NCI-H1092 (cell line): ENCODE data around the gene TMEM229B.

Source experiments
- DNase-seq: peaks from one replicate; lab custom pipeline; 2025; lab: John Stamatoyannopoulos, UW

The TMEM229B gene

GRCh38 chr14:67487937-67488893, at the start of gene TMEM229B:
TMEM229B (minus strand) TSS chr14:67488721; CDS start chr14:67473923, 14,798 bp downstream.
- DNase-seq, result no peak

GRCh38 chr14:67537736-67538135, 49.2 kb upstream of the TMEM229B start:
- no peak for DNase-seq

- no peak for DNase-seq
Observed at GRCh38 chr14:67536087-67536486, 47.6 kb upstream of the TMEM229B start.

- peak; percentile 24 for DNase-seq
Observed at GRCh38 chr14:67533754-67534085, 45.2 kb upstream of the TMEM229B start.

GRCh38 chr14:67532998-67533753, 44.7 kb upstream of the TMEM229B start, which contains the start of gene PLEKHH1:
PLEKHH1 (plus strand) TSS chr14:67533290; CDS start chr14:67541868, 8,578 bp downstream.
- DNase-seq, result peak; percentile 73

- DNase-seq, result no peak
Observed at GRCh38 chr14:67532606-67532997, 44.1 kb upstream of the TMEM229B start.

- no peak for DNase-seq
Observed at GRCh38 chr14:67529947-67530935, 41.7 kb upstream of the TMEM229B start.

GRCh38 chr14:67528276-67528675, 39.8 kb upstream of the TMEM229B start:
- no peak for DNase-seq

GRCh38 chr14:67527756-67528155, 39.2 kb upstream of the TMEM229B start:
- DNase-seq, result no peak

- peak; percentile 22 for DNase-seq
Observed at GRCh38 chr14:67526676-67527459, 38.3 kb upstream of the TMEM229B start.

GRCh38 chr14:67526181-67526580, 37.7 kb upstream of the TMEM229B start:
- DNase-seq, result no peak

GRCh38 chr14:67525389-67525788, 36.9 kb upstream of the TMEM229B start:
- no peak for DNase-seq

GRCh38 chr14:67524634-67524963, 36.1 kb upstream of the TMEM229B start:
- DNase-seq, result no peak

- DNase-seq, result no peak
Observed at GRCh38 chr14:67523764-67524633, 35.5 kb upstream of the TMEM229B start.

GRCh38 chr14:67522270-67522669, 33.7 kb upstream of the TMEM229B start:
- no peak for DNase-seq

GRCh38 chr14:67520482-67520881, 32.0 kb upstream of the TMEM229B start:
- no peak for DNase-seq

GRCh38 chr14:67519406-67519805, 30.9 kb upstream of the TMEM229B start:
- no peak for DNase-seq

GRCh38 chr14:67517083-67517482, 28.6 kb upstream of the TMEM229B start:
- no peak for DNase-seq

- DNase-seq, result no peak
Observed at GRCh38 chr14:67516676-67517075, 28.2 kb upstream of the TMEM229B start.
